Coronary artery (tissue), 2 donors: Measurements from ENCODE around the gene PCSK2.

Experiments used
- DNase-seq: peaks from one replicate; pipeline ENCODE4 v3.0.0-alpha.2; 2017; ENCODE audit warnings: low spot score
- H3K27ac ChIP-seq, 2 donors: fragments of 200-600 bp; sonication (generic); one replicate each; pipeline ENCODE4 v1.5.1; 2016 to 2019
- H3K4me3 ChIP-seq: fragments of 200-600 bp; sonication (generic); 2 replicates; pipeline ENCODE4 v1.5.1; 2016; ENCODE audit warnings: mild to moderate bottlenecking, moderate library complexity
- TF ChIP-seq, protein P1 (sequence below): fragments of 200-600 bp; sonication (generic); IDR thresholded peaks from one replicate; pipeline ENCODE4 v1.5.1; 2019; ENCODE audit warnings: antibody characterized with exemption

The PCSK2 gene

DNA sequence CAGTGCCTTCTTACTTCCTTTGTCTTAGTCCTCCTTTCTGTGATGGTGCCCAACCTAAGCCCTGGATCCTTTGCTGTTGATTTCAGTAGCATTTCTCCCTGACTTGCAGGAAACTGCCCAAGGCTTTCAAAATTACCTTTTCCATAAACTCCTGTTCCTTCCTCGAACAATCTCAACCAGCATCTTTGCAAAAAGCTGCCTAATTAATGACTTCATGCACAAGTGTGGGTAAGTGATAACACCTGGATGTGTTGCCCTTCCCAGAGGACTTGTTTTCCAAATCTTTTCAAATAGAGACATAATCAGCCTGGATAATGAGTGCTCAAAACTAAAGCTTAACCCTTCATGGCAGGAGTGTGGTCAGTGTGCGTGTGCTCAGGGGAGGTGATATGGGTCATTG is 118.0 kb downstream of the PCSK2 start:
- no peak overlapping the region for H3K4me3 ChIP-seq
- H3K27ac ChIP-seq: no peak overlapping the region
- DNase-seq: no peak
- TF ChIP-seq, protein P1, sequence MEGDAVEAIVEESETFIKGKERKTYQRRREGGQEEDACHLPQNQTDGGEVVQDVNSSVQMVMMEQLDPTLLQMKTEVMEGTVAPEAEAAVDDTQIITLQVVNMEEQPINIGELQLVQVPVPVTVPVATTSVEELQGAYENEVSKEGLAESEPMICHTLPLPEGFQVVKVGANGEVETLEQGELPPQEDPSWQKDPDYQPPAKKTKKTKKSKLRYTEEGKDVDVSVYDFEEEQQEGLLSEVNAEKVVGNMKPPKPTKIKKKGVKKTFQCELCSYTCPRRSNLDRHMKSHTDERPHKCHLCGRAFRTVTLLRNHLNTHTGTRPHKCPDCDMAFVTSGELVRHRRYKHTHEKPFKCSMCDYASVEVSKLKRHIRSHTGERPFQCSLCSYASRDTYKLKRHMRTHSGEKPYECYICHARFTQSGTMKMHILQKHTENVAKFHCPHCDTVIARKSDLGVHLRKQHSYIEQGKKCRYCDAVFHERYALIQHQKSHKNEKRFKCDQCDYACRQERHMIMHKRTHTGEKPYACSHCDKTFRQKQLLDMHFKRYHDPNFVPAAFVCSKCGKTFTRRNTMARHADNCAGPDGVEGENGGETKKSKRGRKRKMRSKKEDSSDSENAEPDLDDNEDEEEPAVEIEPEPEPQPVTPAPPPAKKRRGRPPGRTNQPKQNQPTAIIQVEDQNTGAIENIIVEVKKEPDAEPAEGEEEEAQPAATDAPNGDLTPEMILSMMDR: no peak

GRCh38 chr20:17345321-17345720 is 118.5 kb downstream of the PCSK2 start:
- no peak for DNase-seq
- TF ChIP-seq, protein P1: no peak
- H3K4me3 ChIP-seq: no peak overlapping the region
- H3K27ac ChIP-seq: no peak overlapping the region

GRCh38 chr20:17350321-17350720 is 123.5 kb downstream of the PCSK2 start:
- no peak overlapping the region for H3K27ac ChIP-seq
- no peak for DNase-seq
- H3K4me3 ChIP-seq: no peak overlapping the region
- TF ChIP-seq, protein P1: no peak

- H3K27ac ChIP-seq: no peak overlapping the region
- TF ChIP-seq, protein P1: no peak
- no peak for DNase-seq
- no peak overlapping the region for H3K4me3 ChIP-seq
These were observed 130.4 kb downstream of the PCSK2 start for GRCh38 chr20:17357238-17357637.

DNA sequence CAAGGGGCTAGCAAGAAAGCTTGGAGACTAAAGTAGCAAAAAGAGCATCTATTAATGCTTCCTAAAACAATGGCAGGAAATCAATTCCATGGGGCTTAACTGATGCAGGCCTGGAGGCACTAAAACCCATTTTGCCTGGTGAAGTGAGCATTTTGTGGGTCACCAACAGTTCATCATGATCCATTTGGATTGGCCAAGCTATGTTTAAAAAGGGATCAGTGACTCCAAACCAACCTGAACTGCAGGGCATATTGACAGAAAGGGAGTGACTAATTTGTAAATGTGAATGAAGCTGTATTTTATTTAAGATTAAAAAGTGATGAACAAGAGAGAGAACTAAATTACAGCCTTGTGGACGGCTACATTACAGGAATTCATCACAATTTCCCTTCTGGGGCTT is 132.0 kb downstream of the PCSK2 start:
- DNase-seq: no peak
- TF ChIP-seq, protein P1: no peak
- Histone ChIP-seq H3K4me3 (no peak overlapping the region), H3K27ac (no peak overlapping the region)

GRCh38 chr20:17364681-17365080 is 137.8 kb downstream of the PCSK2 start:
- Histone ChIP-seq H3K4me3 (no peak overlapping the region), H3K27ac (no peak overlapping the region)
- DNase-seq: no peak
- TF ChIP-seq, protein P1: no peak

- Histone ChIP-seq H3K4me3 (no peak overlapping the region), H3K27ac (no peak overlapping the region)
- no peak for DNase-seq
- TF ChIP-seq, protein P1: no peak
These were observed 139.0 kb downstream of the PCSK2 start for GRCh38 chr20:17365831-17366230.
